Measurements from ENCODE around the gene FBN2. TPM values are rescaled to one million over a fixed set of nuclear protein-coding genes. Genes with fewer than 3 reads are reported as not detected.
"Not testable (repeated sequence)": the region's sequence is repeated elsewhere in the genome, so short reads cannot be mapped to it uniquely, and the experiment has no call there.

FBN2 gene
- total RNA-seq, 1 donor from 2014 or later, result 50.9 TPM

- no peak for DNase-seq (ENCODE audit: low read depth)
These were observed 2.8 kb downstream of the FBN2 start for GRCh38 chr5:128535251-128535650.

GRCh38 chr5:128534726-128535125 is 3.3 kb downstream of the FBN2 start:
- peak; percentile 1 for DNase-seq (ENCODE audit: low read depth)

GRCh38 chr5:128532776-128533175 is 5.3 kb downstream of the FBN2 start:
- no peak for DNase-seq (ENCODE audit: low read depth)

GRCh38 chr5:128532127-128532526 is 5.9 kb downstream of the FBN2 start:
- DNase-seq (ENCODE audit: low read depth), result peak; percentile 2

- DNase-seq (ENCODE audit: low read depth), result no peak
These were observed 9.3 kb downstream of the FBN2 start for GRCh38 chr5:128528637-128529255.

- no peak for DNase-seq (ENCODE audit: low read depth)
These were observed 9.9 kb downstream of the FBN2 start for GRCh38 chr5:128528126-128528525.

- no peak for DNase-seq (ENCODE audit: low read depth)
These were observed 11.0 kb downstream of the FBN2 start for GRCh38 chr5:128527077-128527476.

- no peak for DNase-seq (ENCODE audit: low read depth)
These were observed 15.7 kb downstream of the FBN2 start for GRCh38 chr5:128522336-128522735.

GRCh38 chr5:128519827-128520226 is 18.2 kb downstream of the FBN2 start:
- DNase-seq (ENCODE audit: low read depth), result no peak

GRCh38 chr5:128516978-128517377 is 21.1 kb downstream of the FBN2 start:
- no peak for DNase-seq (ENCODE audit: low read depth)

GRCh38 chr5:128513806-128514205 is 24.2 kb downstream of the FBN2 start:
- no peak for DNase-seq (ENCODE audit: low read depth)

- DNase-seq (ENCODE audit: low read depth), result no peak
These were observed 25.2 kb downstream of the FBN2 start for GRCh38 chr5:128512894-128513293.

GRCh38 chr5:128506643-128507042 is 31.4 kb downstream of the FBN2 start:
- DNase-seq (ENCODE audit: low read depth), result no peak

GRCh38 chr5:128503727-128504126 is 34.3 kb downstream of the FBN2 start:
- DNase-seq (ENCODE audit: low read depth), result not testable (repeated sequence)

- DNase-seq (ENCODE audit: low read depth), result peak; percentile 72
These were observed 39.1 kb downstream of the FBN2 start for GRCh38 chr5:128498844-128499455.

GRCh38 chr5:128494516-128494915 is 43.5 kb downstream of the FBN2 start:
- peak; percentile 7 for DNase-seq (ENCODE audit: low read depth)

- DNase-seq (ENCODE audit: low read depth), result no peak
These were observed 44.3 kb downstream of the FBN2 start for GRCh38 chr5:128493657-128494329.

- DNase-seq (ENCODE audit: low read depth), result no peak
These were observed 46.8 kb downstream of the FBN2 start for GRCh38 chr5:128491291-128491690.

GRCh38 chr5:128490761-128491160 is 47.3 kb downstream of the FBN2 start:
- DNase-seq (ENCODE audit: low read depth), result no peak

- no peak for DNase-seq (ENCODE audit: low read depth)
These were observed 51.0 kb downstream of the FBN2 start for GRCh38 chr5:128487041-128487440.

- no peak for DNase-seq (ENCODE audit: low read depth)
These were observed 54.3 kb downstream of the FBN2 start for GRCh38 chr5:128483738-128484137.

GRCh38 chr5:128480906-128481633 is 57.0 kb downstream of the FBN2 start:
- no peak for DNase-seq (ENCODE audit: low read depth)

- no peak for DNase-seq (ENCODE audit: low read depth)
These were observed 57.9 kb downstream of the FBN2 start for GRCh38 chr5:128480158-128480557.
